HG03066 (cell line): ENCODE data around the gene TADA3.

Source experiments
- ATAC-seq: cut with Tn5 transposase; IDR thresholded peaks from one replicate; pipeline ENCODE4 v1.9.1; 2021; ENCODE audit warnings: low read depth; ENCODE audit not compliant: unreplicated experiment

TADA3 gene

DNA sequence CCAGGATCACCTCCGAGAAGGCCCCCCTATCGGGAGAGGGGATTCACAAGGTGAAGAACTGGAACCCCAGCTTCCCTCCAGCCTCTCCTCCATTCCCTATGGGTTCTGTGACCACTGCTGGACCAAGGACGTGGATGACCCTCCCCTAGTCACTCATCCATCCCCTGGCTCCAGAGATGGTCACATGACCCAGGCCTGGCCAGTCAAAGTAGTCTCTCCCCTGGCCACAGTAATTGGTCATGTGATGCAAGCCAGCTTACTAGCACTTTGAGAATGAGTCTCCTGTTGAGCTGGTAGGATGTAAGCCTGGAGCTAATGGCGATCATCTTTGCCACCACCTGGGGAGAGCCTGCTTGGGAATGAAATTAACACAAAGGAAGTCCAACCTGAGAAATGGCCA lies 26.4 kb downstream of the TADA3 start:
- no peak for ATAC-seq

DNA sequence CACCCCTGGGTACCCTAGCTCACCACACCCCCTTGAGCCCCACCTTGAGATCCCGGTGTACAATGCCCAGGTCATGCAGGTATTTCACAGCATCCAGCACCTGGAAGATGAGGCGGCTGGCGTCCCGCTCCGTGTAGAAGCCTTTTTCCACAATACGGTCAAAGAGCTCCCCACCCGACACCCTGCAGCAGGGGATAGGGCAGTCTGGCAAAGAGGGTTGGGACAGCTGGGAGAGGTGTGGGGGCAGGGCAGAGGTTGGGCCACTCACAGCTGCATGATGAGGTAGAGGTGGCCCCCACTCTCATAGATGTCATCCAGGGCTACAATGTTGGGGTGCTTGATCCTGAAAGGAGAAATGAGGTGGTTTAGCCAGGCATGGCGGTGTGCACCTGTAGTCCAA lies 29.4 kb downstream of the TADA3 start:
- no peak for ATAC-seq

DNA sequence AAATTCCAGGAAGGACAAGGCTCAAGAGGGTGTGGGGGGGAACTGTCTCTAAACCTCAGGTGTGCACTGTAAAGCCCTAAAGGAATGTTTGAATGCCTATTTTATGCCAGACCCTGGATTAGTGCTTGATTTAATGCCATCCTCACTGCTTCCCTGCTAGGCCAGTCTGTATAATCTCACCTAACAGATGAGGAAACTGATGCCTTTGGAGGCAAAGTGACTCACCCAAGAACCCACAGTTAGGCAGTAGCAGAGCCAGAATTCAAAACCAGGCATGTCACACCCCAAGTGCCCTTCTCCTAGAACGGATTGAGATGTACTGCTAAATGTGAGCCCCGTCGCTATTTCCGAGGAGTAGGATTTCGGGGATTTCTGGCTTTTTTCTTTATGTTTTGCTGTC lies 30.4 kb downstream of the TADA3 start:
- ATAC-seq: no peak

DNA sequence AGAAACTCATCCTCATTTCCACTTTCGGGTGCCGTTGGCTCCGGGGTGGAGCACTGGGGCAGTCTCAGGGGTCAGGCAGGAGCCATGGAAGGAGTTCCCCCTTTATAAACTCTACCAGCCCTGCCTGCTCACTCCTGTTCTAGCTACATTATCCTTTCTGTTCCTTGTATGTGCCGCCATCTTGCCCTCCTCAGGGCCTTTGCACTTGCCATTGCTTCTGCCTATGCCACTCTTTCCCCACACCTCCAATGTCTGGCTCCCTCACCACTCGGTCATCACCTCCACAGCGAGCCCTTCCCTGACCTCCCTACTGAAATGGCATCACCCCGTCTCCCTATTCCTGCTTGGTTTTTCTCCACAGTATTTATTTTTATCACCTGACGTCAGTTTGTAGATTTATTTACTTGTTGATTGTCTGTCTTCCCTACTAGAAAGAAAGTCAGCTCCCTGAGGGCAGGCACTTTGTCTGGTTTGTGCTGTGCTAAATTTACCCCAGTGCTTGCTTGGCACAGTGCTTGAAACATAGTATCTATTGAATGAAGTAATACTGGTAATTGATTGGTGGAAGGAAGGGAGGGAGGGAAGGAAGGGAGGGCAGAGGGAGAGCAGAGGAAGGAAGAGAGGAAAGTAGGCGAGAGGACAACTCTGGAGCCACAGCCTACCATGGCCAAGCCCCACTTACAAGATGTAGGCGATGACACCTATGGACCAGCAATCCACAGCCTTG lies 31.3 kb downstream of the TADA3 start:
- no peak for ATAC-seq

DNA sequence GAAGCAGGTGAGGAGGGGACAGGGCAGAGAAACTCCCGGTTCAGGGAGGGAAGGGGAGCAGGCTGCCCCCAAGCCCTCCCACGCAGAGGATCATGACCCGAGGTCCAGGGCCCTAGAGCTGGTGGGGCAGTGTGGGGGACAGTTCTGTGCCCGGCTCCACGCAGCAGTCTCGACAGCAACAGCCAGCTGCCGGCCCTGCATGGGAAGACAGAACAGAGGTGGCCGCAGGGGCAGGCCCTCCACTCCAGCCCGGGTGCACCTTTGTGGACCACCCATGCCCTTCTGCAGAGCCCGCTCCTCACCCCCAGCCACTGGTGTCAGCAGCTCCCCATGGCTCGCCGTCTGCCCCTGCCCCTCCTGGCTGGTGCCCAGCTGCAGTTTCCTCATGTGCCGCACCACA lies 34.8 kb downstream of the TADA3 start:
- no peak for ATAC-seq

DNA sequence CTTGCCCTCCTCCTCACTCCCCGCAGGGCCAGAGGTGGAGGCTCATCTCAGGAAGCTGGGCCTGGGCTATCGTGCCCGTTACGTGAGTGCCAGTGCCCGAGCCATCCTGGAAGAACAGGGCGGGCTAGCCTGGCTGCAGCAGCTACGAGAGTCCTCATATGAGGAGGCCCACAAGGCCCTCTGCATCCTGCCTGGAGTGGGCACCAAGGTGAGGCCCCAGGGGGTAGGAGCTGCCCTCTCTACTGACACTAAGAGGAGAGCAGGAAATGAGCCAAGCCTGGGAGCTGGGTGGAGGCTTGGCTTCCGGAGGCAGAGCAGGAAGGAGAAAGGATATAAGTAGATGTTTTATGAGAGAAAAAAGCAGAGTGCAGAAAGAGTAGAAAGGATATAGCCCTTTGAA lies 37.6 kb downstream of the TADA3 start:
- no peak for ATAC-seq

DNA sequence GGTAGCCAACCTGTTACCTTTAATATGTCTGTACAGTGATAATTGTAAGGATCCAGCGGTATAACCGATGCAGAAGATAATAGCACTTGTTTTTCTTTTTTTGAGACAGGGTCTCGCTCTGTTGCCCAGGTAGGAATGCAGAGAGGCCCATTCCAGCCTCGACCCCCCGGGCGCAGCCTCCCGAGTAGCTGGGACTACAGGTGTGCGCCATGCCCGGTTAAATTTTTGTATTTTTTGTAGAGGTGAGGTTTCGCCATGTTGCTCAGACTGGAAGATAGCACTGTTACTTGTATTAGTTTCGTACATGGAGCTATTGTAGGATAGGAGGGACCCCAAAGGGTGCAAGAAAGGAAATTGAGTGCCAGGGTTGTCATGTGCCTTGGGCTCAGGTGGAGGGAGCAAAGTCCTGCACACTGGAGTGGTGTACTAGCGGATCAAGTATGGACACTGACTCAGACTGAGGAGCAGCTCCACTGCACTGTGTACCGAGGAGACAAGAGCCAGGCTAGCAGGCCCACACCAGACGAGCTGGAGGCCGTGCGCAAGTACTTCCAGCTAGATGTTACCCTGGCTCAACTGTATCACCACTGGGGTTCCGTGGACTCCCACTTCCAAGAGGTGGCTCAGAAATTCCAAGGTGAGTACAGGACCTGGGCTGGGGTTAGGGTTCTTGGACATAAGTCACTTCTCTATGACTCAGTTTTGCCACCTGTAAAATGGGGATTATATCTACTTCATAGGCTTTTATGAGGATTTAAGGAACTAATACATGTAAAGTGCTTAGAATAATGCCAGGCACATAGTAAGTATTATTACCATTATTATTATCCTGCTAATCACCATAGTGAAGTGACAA lies 41.5 kb downstream of the TADA3 start:
- no peak for ATAC-seq

DNA sequence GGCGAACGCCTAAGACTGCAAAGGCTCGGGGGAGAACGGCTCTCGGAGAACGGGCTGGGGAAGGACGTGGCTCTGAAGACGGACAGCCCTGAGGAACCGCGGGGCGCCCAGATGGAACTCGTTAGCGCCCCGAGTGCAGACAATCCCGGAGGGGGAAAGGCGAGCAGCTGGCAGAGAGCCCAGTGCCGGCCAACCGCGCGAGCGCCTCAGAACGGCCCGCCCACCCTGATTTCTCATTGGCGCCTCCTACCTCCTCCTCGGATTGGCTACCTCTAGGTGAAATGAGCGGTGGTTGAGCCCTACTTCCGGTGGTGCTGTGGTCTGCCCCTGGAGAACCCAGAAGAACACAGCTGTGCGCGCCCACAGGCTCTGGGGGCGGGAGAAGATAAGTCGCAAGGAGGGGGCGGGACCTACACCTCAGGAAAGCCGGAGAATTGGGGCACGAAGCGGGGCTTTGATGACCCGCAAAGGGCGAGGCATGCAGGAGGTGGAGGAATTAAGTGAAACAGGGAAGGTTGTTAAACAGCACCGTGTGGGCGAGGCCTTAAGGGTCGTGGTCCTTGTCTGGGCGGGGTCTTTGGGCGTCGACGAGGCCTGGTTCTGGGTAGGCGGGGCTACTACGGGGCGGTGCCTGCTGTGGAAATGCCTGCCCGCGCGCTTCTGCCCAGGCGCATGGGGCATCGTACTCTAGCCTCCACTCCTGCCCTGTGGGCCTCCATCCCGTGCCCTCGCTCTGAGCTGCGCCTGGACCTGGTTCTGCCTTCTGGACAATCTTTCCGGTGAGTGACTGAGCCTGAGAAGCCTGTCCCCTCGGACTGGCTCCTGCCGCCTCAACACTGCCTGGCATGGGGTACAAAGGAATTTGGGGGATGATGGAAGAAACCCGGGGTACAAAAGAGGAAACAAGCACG lies 42.4 kb downstream of the TADA3 start, which contains the start of gene OGG1:
TSS of gene OGG1 (plus strand) at position 308 of the 911 bp plus-strand sequence. CDS start at position 643, 335 bp downstream.
- ATAC-seq: peak; percentile 91

DNA sequence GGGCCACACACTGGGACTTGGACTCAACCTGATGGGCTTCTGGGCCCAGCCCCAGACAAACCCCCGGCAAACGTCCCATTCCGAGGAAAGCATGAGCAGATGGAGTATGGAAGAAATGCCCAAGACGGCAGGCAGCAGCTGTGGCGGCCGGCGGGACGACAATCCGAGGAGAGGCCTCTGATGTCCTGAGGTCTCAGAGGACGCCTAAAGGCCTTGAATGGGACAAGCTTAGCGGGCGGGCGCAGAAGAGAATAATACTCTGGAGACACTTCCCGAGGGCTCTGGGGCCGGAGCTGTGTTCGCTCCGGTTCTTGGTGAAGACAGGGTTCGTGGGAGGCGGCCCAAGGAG lies 43.0 kb downstream of the TADA3 start:
- no peak for ATAC-seq

DNA sequence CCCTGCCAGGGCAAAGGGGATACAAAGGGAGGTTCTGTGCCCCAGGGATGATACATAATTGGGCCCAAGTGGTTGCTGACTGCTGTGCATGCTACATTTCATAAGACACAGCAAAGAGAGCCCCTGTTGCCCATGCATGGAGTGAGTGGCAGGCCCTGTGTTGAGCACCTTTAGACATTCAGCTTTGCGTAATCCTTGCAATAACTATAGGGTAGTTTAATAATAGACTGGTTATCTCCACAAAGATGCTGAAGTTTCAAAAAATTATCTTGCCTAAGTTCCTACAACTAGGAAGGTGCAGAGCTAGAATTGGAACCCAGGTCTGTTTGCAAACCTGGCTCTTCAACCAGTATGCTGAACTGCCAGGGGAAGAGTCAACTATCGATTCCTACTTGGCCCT lies 44.2 kb downstream of the TADA3 start:
- no peak for ATAC-seq

DNA sequence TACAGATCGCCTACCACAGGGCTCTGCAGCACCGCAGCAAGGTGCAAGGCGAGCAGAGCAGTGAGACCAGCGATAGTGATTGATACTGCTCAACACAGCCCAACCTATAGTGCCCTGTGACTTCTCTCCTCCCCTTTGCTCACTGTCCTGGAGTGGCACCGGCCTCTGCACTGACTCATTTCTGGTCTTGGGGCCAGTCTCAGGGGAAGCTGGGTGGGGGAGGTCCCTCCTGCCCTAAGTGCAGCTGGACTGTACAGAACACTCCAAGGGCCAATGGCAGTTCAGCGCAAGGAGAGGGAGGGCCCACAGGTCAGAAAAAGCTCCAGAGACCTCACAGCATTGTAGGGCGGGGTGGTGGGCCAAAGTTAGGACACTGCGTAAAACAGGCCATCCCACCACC lies 45.0 kb downstream of the TADA3 start:
- ATAC-seq: no peak

DNA sequence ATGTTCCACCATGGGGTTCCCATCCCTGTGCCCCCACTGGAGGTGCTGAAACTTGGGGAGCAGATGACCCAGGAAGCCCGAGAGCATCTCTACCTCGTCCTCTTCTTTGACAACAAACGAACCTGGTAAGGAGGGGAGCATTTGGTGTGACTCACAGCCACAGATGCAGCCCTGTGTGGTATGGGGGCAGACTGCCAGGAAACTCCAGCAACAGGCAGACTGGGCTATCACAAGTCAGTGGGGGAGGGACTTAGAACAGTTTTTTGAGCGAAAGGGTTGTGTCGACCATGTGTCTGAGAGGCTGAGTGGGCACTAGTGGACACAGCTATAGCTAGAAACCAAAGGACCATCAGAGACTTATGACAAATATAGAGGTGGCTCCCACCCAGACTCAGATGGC lies 45.9 kb downstream of the TADA3 start:
- ATAC-seq: no peak

DNA sequence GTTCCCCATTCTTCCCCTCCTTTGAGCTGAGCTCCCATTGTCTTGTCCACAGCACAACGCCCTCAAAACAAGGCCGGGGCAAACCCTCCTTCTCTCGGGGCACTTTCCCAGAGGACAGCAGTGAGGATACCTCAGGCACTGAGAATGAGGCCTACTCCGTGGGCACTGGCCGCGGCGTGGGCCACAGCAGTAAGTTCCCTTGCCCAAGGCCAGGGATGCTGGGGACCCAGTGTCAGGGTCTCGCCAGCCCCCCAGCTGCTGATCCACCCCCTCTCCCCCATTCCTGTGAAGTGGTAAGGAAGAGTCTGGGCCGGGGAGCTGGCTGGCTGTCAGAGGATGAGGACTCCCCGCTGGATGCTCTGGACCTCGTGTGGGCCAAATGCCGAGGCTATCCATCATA lies 46.8 kb downstream of the TADA3 start:
- ATAC-seq: no peak

DNA sequence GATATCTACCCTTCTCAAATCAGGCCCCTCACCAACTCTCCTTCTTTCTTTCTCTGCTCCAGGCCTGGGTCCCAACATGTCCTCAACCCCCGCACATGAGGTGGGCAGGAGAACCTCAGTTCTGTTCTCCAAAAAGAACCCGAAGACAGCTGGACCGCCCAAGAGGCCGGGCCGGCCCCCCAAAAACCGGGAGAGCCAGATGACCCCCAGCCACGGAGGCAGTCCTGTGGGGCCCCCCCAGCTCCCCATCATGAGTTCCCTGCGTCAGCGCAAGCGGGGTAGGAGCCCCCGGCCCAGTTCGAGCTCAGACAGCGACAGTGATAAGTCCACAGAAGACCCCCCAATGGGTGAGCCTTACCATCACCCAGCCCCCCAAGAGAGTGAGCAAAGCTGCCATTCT lies 48.1 kb downstream of the TADA3 start:
- no peak for ATAC-seq

DNA sequence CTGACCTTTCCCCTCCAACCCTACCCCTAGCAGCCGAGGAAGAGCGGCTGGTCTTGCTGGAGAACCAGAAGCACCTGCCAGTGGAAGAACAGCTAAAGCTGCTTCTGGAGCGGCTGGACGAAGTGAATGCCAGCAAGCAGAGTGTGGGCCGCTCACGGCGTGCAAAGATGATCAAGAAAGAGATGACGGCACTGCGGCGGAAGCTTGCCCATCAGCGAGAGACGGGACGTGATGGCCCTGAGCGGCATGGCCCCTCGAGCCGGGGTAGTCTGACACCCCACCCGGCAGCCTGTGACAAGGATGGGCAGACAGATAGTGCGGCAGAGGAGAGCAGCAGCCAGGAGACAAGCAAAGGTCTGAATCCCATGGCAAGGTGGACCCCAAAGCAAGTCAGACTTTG lies 48.7 kb downstream of the TADA3 start:
- ATAC-seq: no peak

DNA sequence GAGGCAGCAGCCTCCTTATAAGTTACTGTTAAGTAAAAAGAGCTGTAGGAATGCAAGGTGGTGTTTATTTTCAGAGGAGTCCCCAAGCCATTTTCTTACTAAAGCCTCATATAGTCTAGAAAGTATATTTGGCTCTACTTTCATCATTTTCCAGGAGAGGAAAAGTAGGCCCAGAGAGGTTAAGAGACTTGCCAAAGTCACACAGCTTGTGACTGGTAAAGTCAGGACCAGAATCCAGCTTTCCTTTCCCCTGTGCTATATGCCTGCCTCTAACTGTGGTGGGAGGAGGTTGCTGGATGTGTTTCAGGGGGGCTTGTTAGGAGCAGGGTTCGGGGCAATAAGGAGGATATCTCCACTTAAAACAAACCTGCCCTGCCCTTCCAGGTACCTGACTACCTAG lies 49.7 kb downstream of the TADA3 start:
- no peak for ATAC-seq

DNA sequence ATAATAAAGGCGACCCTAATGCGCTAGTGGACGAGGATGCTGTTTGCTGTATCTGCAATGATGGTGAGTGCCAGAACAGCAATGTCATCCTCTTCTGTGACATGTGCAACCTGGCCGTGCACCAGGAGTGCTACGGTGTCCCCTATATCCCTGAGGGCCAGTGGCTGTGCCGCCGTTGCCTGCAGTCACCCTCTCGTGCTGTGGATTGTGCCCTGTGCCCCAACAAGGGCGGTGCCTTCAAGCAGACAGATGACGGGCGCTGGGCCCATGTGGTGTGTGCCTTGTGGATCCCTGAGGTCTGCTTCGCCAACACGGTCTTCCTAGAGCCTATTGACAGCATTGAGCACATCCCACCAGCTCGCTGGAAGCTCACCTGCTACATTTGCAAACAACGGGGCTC lies 53.1 kb downstream of the TADA3 start:
- no peak for ATAC-seq

DNA sequence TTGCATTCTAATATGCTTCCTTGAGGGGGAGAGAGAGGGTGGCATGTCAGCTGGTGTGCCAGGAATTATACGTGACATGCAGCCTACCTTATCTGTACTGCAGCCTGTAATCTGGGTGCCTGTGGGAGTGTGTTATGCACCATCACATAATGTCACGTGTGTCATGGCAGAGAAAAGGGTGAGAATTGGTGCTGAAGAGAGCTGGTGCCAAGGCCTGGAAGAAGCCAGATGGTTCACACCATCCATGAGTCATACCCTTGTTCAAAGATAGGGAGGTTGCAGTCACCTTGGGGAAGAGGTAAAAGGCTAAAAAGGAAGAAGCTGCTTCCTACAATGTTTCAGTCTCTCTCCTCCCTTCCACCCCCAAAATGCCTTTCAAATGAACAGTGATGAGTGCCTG lies 55.4 kb downstream of the TADA3 start:
- ATAC-seq: no peak

DNA sequence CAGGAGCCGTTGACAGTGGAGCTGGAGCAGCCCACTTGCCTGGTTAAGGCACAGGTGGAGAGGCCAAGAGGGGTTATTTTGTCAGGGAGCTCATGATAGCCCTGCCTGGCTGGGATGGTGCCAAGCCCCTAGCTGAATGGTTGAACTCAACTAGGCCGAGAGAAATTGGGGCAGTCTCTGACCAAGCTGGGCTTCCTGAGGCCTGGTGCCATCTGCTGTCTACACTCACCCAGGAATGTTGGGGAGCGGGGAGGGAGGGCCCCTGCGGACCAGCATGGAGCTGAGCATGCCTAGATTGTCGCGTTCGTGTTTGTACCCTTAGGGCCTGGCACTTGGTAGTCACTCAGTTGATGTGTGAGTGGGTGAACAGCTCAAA lies 59.5 kb downstream of the TADA3 start:
- ATAC-seq: no peak

DNA sequence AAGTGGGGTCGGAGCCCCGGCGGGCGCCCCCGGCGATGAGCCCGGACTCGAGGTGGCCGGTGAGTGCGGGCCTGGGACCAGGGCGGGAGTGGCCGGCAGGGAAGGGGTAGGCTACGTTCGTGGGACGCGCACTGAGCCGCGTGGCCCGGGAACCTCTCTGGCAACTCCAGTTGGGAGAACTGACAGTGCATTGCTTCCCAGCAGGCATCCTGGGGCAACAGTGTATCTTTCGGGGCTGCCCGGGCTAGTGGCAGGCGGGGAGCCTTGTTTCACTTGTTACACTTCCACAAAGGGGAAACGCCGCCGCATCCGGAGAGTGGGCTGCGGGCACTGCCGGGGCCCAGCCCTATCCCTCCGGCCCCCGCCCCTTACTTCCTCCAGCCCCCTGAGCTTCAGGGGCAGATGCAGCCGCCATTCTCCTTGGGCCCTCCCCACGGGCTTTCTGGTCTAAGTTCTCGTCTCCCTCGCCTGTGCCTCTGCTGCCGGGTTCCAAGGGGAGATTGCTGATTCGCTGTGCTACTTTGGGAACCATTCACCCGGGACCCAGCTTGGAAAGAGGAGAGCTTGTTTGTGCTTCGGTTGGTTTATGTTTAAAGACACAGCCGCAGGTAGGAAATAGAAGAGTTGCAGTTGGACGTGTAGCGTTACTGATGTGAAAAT lies 60.1 kb downstream of the TADA3 start:
- ATAC-seq: peak; percentile 2
